SK-N-SH (cell line): ENCODE results near the gene PLCL2. TPM values are rescaled to one million over a fixed set of nuclear protein-coding genes. Genes with fewer than 3 reads are reported as not detected.

Experiments
- CTCF ChIA-PET: fragments of 300-600, 350-600 bp; formaldehyde crosslinking; extraction: SDS; loops from one replicate; lab custom pipeline; 2021; lab: Yijun Ruan, JAX
- POLR2A ChIA-PET: fragments of 350-600 bp; sonication (Branson Sonifier 250); formaldehyde crosslinking; extraction: SDS; loops from one replicate; lab custom pipeline; 2020; ENCODE audit warnings: antibody characterized with exemption, inconsistent platforms; lab: Yijun Ruan, JAX
- DNase-seq: peaks from one replicate; pipeline ENCODE4 v3.0.0; 2012
- H2AFZ ChIP-seq: fragments of 200-600 bp; sonication (generic); 2 replicates; pipeline ENCODE4 v1.8.1; 2016; ENCODE audit warnings: antibody characterized with exemption, mild to moderate bottlenecking, low read depth
- H3F3A ChIP-seq: fragments of 200-600 bp; sonication (generic); replicated peaks from 2 replicates; pipeline ENCODE3; 2016; ENCODE audit warnings: antibody characterized with exemption, mild to moderate bottlenecking; ENCODE audit not compliant: insufficient read depth
- H3K27ac ChIP-seq, 2 experiments: fragments of 200-500 bp in 1 of 2; fragments of 200-600 bp in 1 of 2; sonication (Bioruptor generic) in 1 of 2; sonication (generic), shearing (Covaris generic) in 1 of 2; 2 replicates each; pipeline versions ENCODE4 v1.5.1 to v1.6.1; 2014 to 2016; ENCODE audit warnings: low read depth in 2 of 2, inconsistent platforms in 1 of 2, low read length in 1 of 2, mild to moderate bottlenecking in 1 of 2, mixed read lengths in 1 of 2
- H3K27me3 ChIP-seq: fragments of 200-600 bp; sonication (generic), shearing (Covaris generic); 2 replicates; pipeline ENCODE4 v1.6.1; 2016; ENCODE audit warnings: mixed run types; ENCODE audit not compliant: insufficient read depth
- H3K36me3 ChIP-seq, 2 experiments: fragments of 200-500 bp in 1 of 2; fragments of 200-600 bp in 1 of 2; sonication (Bioruptor generic) in 1 of 2; sonication (generic) in 1 of 2; replicated peaks in 1 of 2; 2 replicates each; pipeline versions ENCODE3 to v1.5.1; 2014 to 2016; ENCODE audit warnings: low read length in 1 of 2, mild to moderate bottlenecking in 1 of 2; ENCODE audit not compliant: insufficient read depth in 2 of 2, control insufficient read depth in 1 of 2
- H3K4me1 ChIP-seq, 2 experiments: fragments of 200-500 bp in 1 of 2; fragments of 200-600 bp in 1 of 2; sonication (Bioruptor generic) in 1 of 2; sonication (generic), shearing (Covaris generic) in 1 of 2; 2 replicates each; pipeline versions ENCODE4 v1.5.1 to v1.6.1; 2014 to 2016; ENCODE audit warnings: low read depth in 1 of 2, low read length in 1 of 2, mixed run types in 1 of 2; ENCODE audit not compliant: insufficient read depth in 2 of 2, control insufficient read depth in 1 of 2
- H3K4me2 ChIP-seq: fragments of 200-600 bp; sonication (generic), shearing (Covaris generic); 2 replicates; pipeline ENCODE4 v1.6.1; 2017; ENCODE audit warnings: mixed run types
- H3K4me3 ChIP-seq, 2 experiments: fragments of 200-500 bp in 1 of 2; fragments of 200-600 bp in 1 of 2; sonication (Bioruptor generic) in 1 of 2; sonication (generic), shearing (Covaris generic) in 1 of 2; 2 replicates each; pipeline versions ENCODE4 v1.5.1 to v1.8.1; 2014 to 2016; ENCODE audit warnings: low read depth in 2 of 2, inconsistent platforms in 1 of 2, low read length in 1 of 2, mild to moderate bottlenecking in 1 of 2, mixed read lengths in 1 of 2, moderate library complexity in 1 of 2
- H3K79me2 ChIP-seq: fragments of 200-600 bp; sonication (generic); 2 replicates; pipeline ENCODE4 v1.8.1; 2017; ENCODE audit warnings: mild to moderate bottlenecking; ENCODE audit not compliant: insufficient read depth
- H3K9ac ChIP-seq: fragments of 200-600 bp; sonication (generic); 2 replicates; pipeline ENCODE4 v1.6.1; 2017; ENCODE audit warnings: mixed run types
- H3K9me2 ChIP-seq: fragments of 200-600 bp; sonication (generic); 2 replicates; pipeline ENCODE4 v1.6.1; 2017; ENCODE audit warnings: mixed run types
- H3K9me3 ChIP-seq: fragments of 200-600 bp; sonication (generic); 2 replicates; pipeline ENCODE4 v1.6.1; 2017; ENCODE audit warnings: mixed run types, mild to moderate bottlenecking, moderate library complexity
- H4K20me1 ChIP-seq: fragments of 200-600 bp; sonication (generic); 2 replicates; pipeline ENCODE4 v1.6.1; 2017; ENCODE audit warnings: mild to moderate bottlenecking, mixed run types; ENCODE audit not compliant: insufficient read depth
- CTCF ChIP-seq: fragments of 200-600 bp; sonication (generic); IDR thresholded peaks from 2 replicates; pipeline ENCODE4 v1.6.1; 2017; ENCODE audit warnings: antibody characterized with exemption, mild to moderate bottlenecking, moderate library complexity
- EP300 ChIP-seq, 2 experiments: IDR thresholded peaks; 2 replicates each; pipeline versions ENCODE4 v1.4.0 to v1.6.1; 2012; ENCODE audit warnings: borderline replicate concordance in 1 of 2, low read depth in 1 of 2, low read length in 1 of 2
- EZH2phosphoT487 ChIP-seq: fragments of 200-600 bp; sonication (generic); IDR thresholded peaks from 2 replicates; pipeline ENCODE4 v1.6.1; 2017; ENCODE audit warnings: low read depth, mixed run types, mild to moderate bottlenecking, antibody characterized with exemption, moderate library complexity, borderline replicate concordance
- FOSL2 ChIP-seq: IDR thresholded peaks from 2 replicates; pipeline ENCODE4 v1.4.0; 2012; ENCODE audit warnings: low read depth, mild to moderate bottlenecking, moderate library complexity, borderline replicate concordance
- FOXJ3 ChIP-seq: sonication (generic); formaldehyde crosslinking; IDR thresholded peaks from 2 replicates; pipeline ENCODE4 v1.5.1; 2020; ENCODE audit warnings: mild to moderate bottlenecking, missing genetic modification reagents
- GATA2 ChIP-seq: sonication (generic); formaldehyde crosslinking; IDR thresholded peaks from 2 replicates; pipeline ENCODE4 v1.5.0; 2020; ENCODE audit warnings: mild to moderate bottlenecking, missing genetic modification reagents
- MEF2A ChIP-seq: IDR thresholded peaks from 2 replicates; pipeline ENCODE4 v1.4.0; 2012; ENCODE audit warnings: low read depth, borderline replicate concordance
- RCOR1 ChIP-seq: fragments of 150-350 bp; IDR thresholded peaks from 2 replicates; pipeline ENCODE4 v1.6.1; 2017; ENCODE audit warnings: antibody characterized with exemption, low read length
- REST ChIP-seq: IDR thresholded peaks from 2 replicates; pipeline ENCODE4 v1.6.1; 2012; ENCODE audit warnings: mild to moderate bottlenecking, low read depth, low read length, moderate library complexity
- RXRA ChIP-seq: IDR thresholded peaks from 2 replicates; pipeline ENCODE4 v1.4.0; 2012; ENCODE audit warnings: low read depth, mild to moderate bottlenecking, borderline replicate concordance
- TAF1 ChIP-seq: IDR thresholded peaks from 2 replicates; pipeline ENCODE4 v1.6.1; 2012; ENCODE audit warnings: low read depth, mild to moderate bottlenecking, low read length, moderate library complexity, borderline replicate concordance
- TCF12 ChIP-seq: IDR thresholded peaks from 2 replicates; pipeline ENCODE4 v1.4.0; 2012
- TEAD4 ChIP-seq: IDR thresholded peaks from 2 replicates; pipeline ENCODE4 v1.4.0; 2012; ENCODE audit warnings: mild to moderate bottlenecking, borderline replicate concordance; ENCODE audit not compliant: insufficient read depth
- USF1 ChIP-seq: IDR thresholded peaks from 2 replicates; pipeline ENCODE4 v1.4.0; 2012; ENCODE audit warnings: low read depth, borderline replicate concordance
- USF2 ChIP-seq: fragments of 150-350 bp; IDR thresholded peaks from 2 replicates; pipeline ENCODE4 v1.6.1; 2017; ENCODE audit warnings: antibody characterized with exemption, low read length, low read depth, borderline replicate concordance
- ZBTB33 ChIP-seq: IDR thresholded peaks from 2 replicates; pipeline ENCODE4 v1.4.0; 2012; ENCODE audit warnings: low read depth, borderline replicate concordance
- WGBS: methylation state at CpG from one replicate; pipeline ENCODE4 v1.1.6; 2017; ENCODE audit warnings: low lambda C conversion rate; 5-methylcytosine and 5-hydroxymethylcytosine counted together
- polyA plus RNA-seq, 3 experiments: library from polyadenylated mRNA; depleted of rRNA; stranded (reverse); fragments of >200 nt; gene quantifications; 2 replicates each; pipeline ENCODE4 v1.2.3, GENCODE V29; 2012

The PLCL2 gene
- polyA plus RNA-seq, 1 of the 3 experiments (the other 2 are of a cell fraction), result 0.85 TPM

GRCh38 chr3:17003457-17003856 is 118.7 kb downstream of the PLCL2 start:
- no peaks in the 10 kb centered on the region for H3K9me3 ChIP-seq
- no peaks in the 10 kb centered on the region for H3F3A ChIP-seq
- no peaks in the 10 kb centered on the region for H3K27me3 ChIP-seq
- ChIA-PET POLR2A (no interaction called here), CTCF (no interaction called here)
- DNase-seq, result no peak
- H3K27ac ChIP-seq, result no peak overlapping the region
- H3K4me2 ChIP-seq, result no peak overlapping the region
- no peaks in the 10 kb centered on the region; the same call in 1 of the 2 replicates for H4K20me1 ChIP-seq
- no peaks in the 10 kb centered on the region for H3K9me2 ChIP-seq
- H3K79me2 ChIP-seq, result no peaks in the 10 kb centered on the region
- no peak overlapping the region for H2AFZ ChIP-seq
- H3K36me3 ChIP-seq, result peaks cover 0 to 4% of the 10 kb centered on the region in 2 experiments
- H3K4me3 ChIP-seq, result no peak overlapping the region
- no peak for TF ChIP-seq USF2
- no peak overlapping the region for H3K9ac ChIP-seq
- H3K4me1 ChIP-seq, result 0 out of 4 replicates have a peak, but pooled peaks cover 0 to under 1% of the 10 kb centered on the region in 2 experiments

GRCh38 chr3:17006132-17006852 is 121.5 kb downstream of the PLCL2 start:
- Histone ChIP-seq H3K9ac (no peak overlapping the region), H4K20me1 (no peaks in the 10 kb centered on the region), H3K4me3 (no peak overlapping the region), H2AFZ (no peak overlapping the region), H3F3A (no peaks in the 10 kb centered on the region), H3K27me3 (no peaks in the 10 kb centered on the region), H3K36me3 (peaks cover 0 to 4% of the 10 kb centered on the region in 2 experiments), H3K4me1 (no peaks in the 10 kb centered on the region), H3K79me2 (no peaks in the 10 kb centered on the region), H3K9me3 (no peaks in the 10 kb centered on the region), H3K9me2 (no peaks in the 10 kb centered on the region), H3K4me2 (no peak overlapping the region), H3K27ac (no peak overlapping the region)
- WGBS, result 49% methylated on average over 2 of the region's 2 CpGs
- ChIA-PET CTCF (no interaction called here), POLR2A (no interaction called here)
- DNase-seq, result no peak
- TF ChIP-seq TCF12 (no peak), USF1 (no peak), TEAD4 (no peak), EP300 (IDR thresholded peaks at IDR 0.05; ENCODE audit: borderline replicate concordance in 1 of 2, low read depth in 1 of 2, low read length in 1 of 2) (no peak), CTCF (no peak), GATA2 (CRISPR knock-in tag) (no peak), TAF1 (no peak), MEF2A (no peak), FOXJ3 (CRISPR knock-in tag) (no peak), ZBTB33 (no peak), EZH2phosphoT487 (no peak), RXRA (no peak), FOSL2 (no peak), REST (no peak), RCOR1 (no peak)
